Body of pancreas (tissue), 4 donors: Measurements from ENCODE around the gene PCGF2. TPM values are rescaled to one million over a fixed set of nuclear protein-coding genes. Genes with fewer than 3 reads are reported as not detected.

Experiments
- ATAC-seq: fragments of 150-250 bp; one replicate; pipeline ENCODE4 v1.9.1; 2016
- DNase-seq, 4 donors: peaks; one replicate each; pipeline ENCODE4 v3.0.0-alpha.2; 2019
- H3K27ac ChIP-seq, 4 donors: fragments of 200-600 bp; sonication (generic); 1 replicate in 3 of 4; 2 replicates in 1 of 4; pipeline versions ENCODE4 v1.5.1 to v1.6.1; 2016 to 2019; ENCODE audit warnings: mild to moderate bottlenecking in 1 of 4, mixed read lengths in 1 of 4, moderate library complexity in 1 of 4
- H3K27me3 ChIP-seq, 2 donors: fragments of 200-600 bp; sonication (generic); one replicate each; pipeline ENCODE4 v1.6.0; 2016; ENCODE audit warnings: mild to moderate bottlenecking in 1 of 2
- H3K36me3 ChIP-seq, 2 donors: fragments of 200-600 bp; sonication (generic); replicated peaks in 1 of 2; 2 replicates each; pipeline ENCODE4 v1.5.1; 2016; ENCODE audit warnings: low read depth in 2 of 2; ENCODE audit not compliant: insufficient read depth in 1 of 2
- H3K4me1 ChIP-seq: fragments of 200-600 bp; sonication (generic); one replicate; pipeline ENCODE4 v1.6.0; 2016
- H3K4me3 ChIP-seq, 2 donors: fragments of 200-600 bp; sonication (generic); 1 replicate in 1 of 2; 2 replicates in 1 of 2; pipeline ENCODE4 v1.5.1; 2016 to 2019
- H3K9me3 ChIP-seq, 3 donors: fragments of 200-600 bp; sonication (generic); 1 replicate in 2 of 3; 2 replicates in 1 of 3; pipeline ENCODE4 v1.5.1; 2016
- CTCF ChIP-seq, 7 experiments: fragments of 450-650 bp in 4 of 7; fragments of 200-600 bp in 3 of 7; sonication (generic) in 3 of 7; IDR thresholded peaks; one replicate each; pipeline ENCODE4 v1.5.1; 2016 to 2019; ENCODE audit warnings: antibody characterized with exemption in 7 of 7
- POLR2A ChIP-seq, 3 donors: fragments of 450-650 bp; IDR thresholded peaks; one replicate each; pipeline ENCODE4 v1.6.1; 2016; ENCODE audit warnings: antibody characterized with exemption in 3 of 3, mild to moderate bottlenecking in 2 of 3
- WGBS, 2 donors: methylation state at CpG; one replicate each; pipeline ENCODE4 v1.1.5; 2017; 5-methylcytosine and 5-hydroxymethylcytosine counted together
- intact Hi-C: fragments of 100-400 bp; cut with DNase I; formaldehyde crosslinking; loops from one replicate; pipeline ENCODE4 v1.15.1; 2023
- total RNA-seq, 2 donors: library from RNA; depleted of rRNA; stranded (reverse); fragments of >200 nt; gene quantifications; one replicate each; pipeline ENCODE4 v1.1.0, GENCODE V29; 2016

Gene PCGF2
- total RNA-seq, 2 donors from 2014 or later: 5.9 to 9.3 TPM

GRCh38 chr17:38742411-38743308 lies 5.5 kb downstream of the PCGF2 start:
- no peaks in the 10 kb centered on the region for H3K9me3 ChIP-seq
- ATAC-seq: peak; percentile 67
- 41 to 50% methylated on average over 15 to 21 of the region's 22 CpGs for WGBS, 2 donors
- peaks cover 55% of the 10 kb centered on the region for H3K4me1 ChIP-seq
- no peak overlapping the region for H3K4me3 ChIP-seq
- peaks cover 0 to 13% of the 10 kb centered on the region in 2 donors for H3K36me3 ChIP-seq
- intact Hi-C loops: no loop called here
- DNase-seq: peak; percentile 71 to 89 (median 79)
- no peak for TF ChIP-seq POLR2A (IDR thresholded peaks at IDR 0.05)
- no peak for TF ChIP-seq CTCF (IDR thresholded peaks at IDR 0.05)
- H3K27me3 ChIP-seq: no peaks in the 10 kb centered on the region
- H3K27ac ChIP-seq: peak overlapping the region; percentile 78 to 95 (median 84)

DNA sequence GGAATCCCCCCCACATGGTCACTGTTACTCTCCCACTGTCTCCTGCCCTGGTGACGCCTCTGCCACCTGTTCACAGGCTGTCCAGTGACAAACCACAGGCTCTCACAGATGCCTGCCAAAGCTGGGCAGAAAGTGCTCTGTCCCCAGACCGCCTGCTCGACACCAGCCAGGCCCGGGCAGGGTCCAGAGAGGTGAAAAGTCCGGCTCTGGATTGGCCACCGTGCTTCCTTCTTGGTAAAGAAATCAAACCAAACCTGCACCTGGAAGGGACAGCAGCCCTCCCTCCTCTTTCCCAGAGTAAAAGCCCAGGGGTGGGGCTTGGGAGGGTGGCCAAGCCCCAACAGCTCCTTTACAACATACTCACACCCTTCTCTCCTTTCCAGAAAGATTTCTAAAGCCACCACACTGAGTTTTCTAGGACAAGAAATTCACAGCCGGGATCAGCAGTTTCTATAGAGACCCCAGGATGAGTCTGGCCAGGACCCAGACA lies 6.2 kb downstream of the PCGF2 start:
- 14 to 17% methylated on average over 3 to 7 of the region's 7 CpGs for WGBS, 2 donors
- H3K4me1 ChIP-seq: peaks cover 52% of the 10 kb centered on the region
- ATAC-seq (peak; percentile 89), DNase-seq (peak; percentile 92 to 95 (median 95))
- peak overlapping the region; percentile 78 to 95 (median 84) for H3K27ac ChIP-seq
- peaks cover 0 to 13% of the 10 kb centered on the region in 2 donors for H3K36me3 ChIP-seq
- no peaks in the 10 kb centered on the region for H3K27me3 ChIP-seq
- intact Hi-C loops: no loop called here
- TF ChIP-seq CTCF (IDR thresholded peaks at IDR 0.05) (no peak), POLR2A (IDR thresholded peaks at IDR 0.05) (peak in 2 of 3 donors; percentile 54 to 62)
- no peaks in the 10 kb centered on the region for H3K9me3 ChIP-seq
- no peak overlapping the region for H3K4me3 ChIP-seq

DNA sequence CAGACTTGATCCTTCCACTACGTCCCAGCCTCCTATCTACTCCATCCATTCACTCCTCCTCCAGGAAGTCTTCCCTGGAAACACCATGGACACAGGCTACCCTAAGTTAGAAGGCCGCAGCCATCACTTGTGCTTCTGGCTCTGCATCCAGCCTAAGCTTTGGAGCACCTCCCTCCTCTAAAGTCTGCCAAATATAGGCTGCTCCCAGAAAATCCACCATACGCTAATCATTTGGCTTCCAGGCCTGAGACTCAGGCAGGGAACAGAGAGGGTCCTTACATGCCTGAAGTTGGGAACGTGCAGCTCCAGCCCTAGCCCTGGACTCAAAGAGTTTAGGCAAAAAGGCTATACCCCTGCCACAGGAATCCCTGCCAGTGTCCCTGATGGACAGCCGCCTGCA lies 6.7 kb downstream of the PCGF2 start:
- peaks cover 47% of the 10 kb centered on the region for H3K4me1 ChIP-seq

GRCh38 chr17:38740806-38741205 lies 7.3 kb downstream of the PCGF2 start:
- DNase-seq (no peak), ATAC-seq (no peak)
- Histone ChIP-seq H3K36me3 (peaks cover 0 to 13% of the 10 kb centered on the region in 2 donors), H3K27ac (peak overlapping the region; percentile 78 to 95 (median 84)), H3K9me3 (no peaks in the 10 kb centered on the region), H3K4me1 (peaks cover 45% of the 10 kb centered on the region), H3K27me3 (no peaks in the 10 kb centered on the region), H3K4me3 (no peak overlapping the region)
- 63 to 76% methylated on average over 4 of the region's 4 CpGs for WGBS, 2 donors
- no peak for TF ChIP-seq POLR2A (IDR thresholded peaks at IDR 0.05)
- TF ChIP-seq CTCF (IDR thresholded peaks at IDR 0.05): no peak
- intact Hi-C loops: no loop called here

More for the DNA sequence above, 6.7 kb downstream of the PCGF2 start:
- DNase-seq: no peak
- H3K27ac ChIP-seq: peak overlapping the region; percentile 78 to 95 (median 84)
- H3K36me3 ChIP-seq: peaks cover 0 to 13% of the 10 kb centered on the region in 2 donors
- intact Hi-C loops: no loop called here
- peak; percentile 0 for ATAC-seq
- no peak overlapping the region for H3K4me3 ChIP-seq
- H3K27me3 ChIP-seq: no peaks in the 10 kb centered on the region
- no peak for TF ChIP-seq CTCF (IDR thresholded peaks at IDR 0.05)
- no peak for TF ChIP-seq POLR2A (IDR thresholded peaks at IDR 0.05)
- H3K9me3 ChIP-seq: no peaks in the 10 kb centered on the region
- 35 to 48% methylated on average over 5 of the region's 5 CpGs for WGBS, 2 donors
